Parathyroid adenoma (tissue), 2 donors: ENCODE results near the gene OSBPL2.

Source experiments
- H2AFZ ChIP-seq: fragments of 300-600 bp; sonication (generic); one replicate; pipeline ENCODE4 v1.7.0; 2017; ENCODE audit warnings: antibody characterized with exemption, mild to moderate bottlenecking
- H3K27ac ChIP-seq: fragments of 300-600 bp; sonication (generic); one replicate; pipeline ENCODE4 v1.7.0; 2017
- H3K27me3 ChIP-seq: fragments of 300-600 bp; sonication (generic); one replicate; pipeline ENCODE4 v1.7.0; 2017; ENCODE audit warnings: low read length; ENCODE audit not compliant: control insufficient read depth, insufficient read depth
- H3K36me3 ChIP-seq: fragments of 300-600 bp; sonication (generic); one replicate; pipeline ENCODE4 v1.7.0; 2017; ENCODE audit warnings: low read length; ENCODE audit not compliant: control insufficient read depth, insufficient read depth
- H3K4me1 ChIP-seq: fragments of 300-600 bp; sonication (generic); one replicate; pipeline ENCODE4 v1.7.0; 2017; ENCODE audit warnings: control low read depth
- H3K4me2 ChIP-seq: fragments of 300-600 bp; sonication (generic); one replicate; pipeline ENCODE4 v1.7.0; 2017; ENCODE audit warnings: low read length
- H3K4me3 ChIP-seq: fragments of 300-600 bp; sonication (generic); one replicate; pipeline ENCODE4 v1.7.0; 2017; ENCODE audit warnings: low read depth, low read length
- H3K79me2 ChIP-seq: fragments of 300-600 bp; sonication (generic); one replicate; pipeline ENCODE4 v1.7.0; 2017; ENCODE audit warnings: control low read depth
- H3K9ac ChIP-seq: fragments of 300-600 bp; sonication (generic); one replicate; pipeline ENCODE4 v1.7.0; 2017; ENCODE audit warnings: mild to moderate bottlenecking
- H3K9me3 ChIP-seq: fragments of 300-600 bp; sonication (generic); one replicate; pipeline ENCODE4 v1.7.0; 2017; ENCODE audit warnings: low read length; ENCODE audit not compliant: control insufficient read depth
- CTCF ChIP-seq: fragments of 300-600 bp; sonication (generic); IDR thresholded peaks from one replicate; pipeline ENCODE4 v1.7.0; 2017; ENCODE audit warnings: antibody characterized with exemption, mild to moderate bottlenecking
- donor health status: primary hyperparathyroidism.

The OSBPL2 gene

DNA sequence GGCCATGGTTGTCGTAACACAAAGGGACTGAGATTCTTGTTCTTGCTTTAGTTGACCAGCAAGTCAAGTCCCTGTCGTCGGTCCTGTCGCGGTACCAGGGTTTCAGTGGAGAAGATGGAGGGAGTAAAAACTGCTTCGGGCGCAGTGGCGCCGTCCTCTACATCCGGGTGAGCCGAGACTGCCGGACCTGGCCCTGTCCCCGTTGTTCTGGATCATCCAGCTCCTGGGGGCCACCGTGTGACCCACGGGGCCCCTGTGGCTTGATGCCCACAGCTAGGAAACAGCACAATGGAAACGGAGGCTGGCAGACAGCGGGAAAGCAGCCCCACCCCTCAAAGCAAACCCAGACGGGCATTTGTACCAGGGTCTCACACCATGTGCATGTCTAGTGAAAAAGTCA lies 40.5 kb upstream of the OSBPL2 start:
- Histone ChIP-seq H3K9ac (no peak overlapping the region), H3K79me2 (no peaks in the 10 kb centered on the region), H2AFZ (no peak overlapping the region), H3K36me3 (no peaks in the 10 kb centered on the region), H3K27me3 (no peaks in the 10 kb centered on the region), H3K27ac (no peak overlapping the region), H3K4me3 (no peak overlapping the region), H3K4me1 (no peaks in the 10 kb centered on the region), H3K9me3 (no peaks in the 10 kb centered on the region), H3K4me2 (no peak overlapping the region)
- TF ChIP-seq CTCF = no peak

DNA sequence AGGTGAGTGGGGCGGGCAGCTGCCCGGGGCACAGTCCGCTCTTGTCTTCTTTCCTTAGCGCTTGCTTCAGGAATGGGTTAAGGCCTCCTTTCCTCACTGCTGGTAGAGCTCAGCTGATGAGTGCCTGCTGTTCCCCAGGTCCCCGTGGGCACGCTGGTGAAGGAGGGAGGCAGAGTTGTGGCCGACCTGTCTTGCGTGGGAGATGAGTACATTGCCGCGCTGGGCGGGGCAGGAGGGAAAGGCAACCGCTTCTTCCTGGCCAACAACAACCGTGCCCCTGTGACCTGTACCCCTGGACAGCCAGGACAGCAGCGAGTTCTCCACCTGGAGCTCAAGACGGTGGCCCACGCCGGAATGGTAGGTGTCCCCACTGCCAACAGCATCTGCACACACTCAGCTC lies 39.8 kb upstream of the OSBPL2 start:
- Histone ChIP-seq H3K27me3 (no peaks in the 10 kb centered on the region), H3K4me1 (no peaks in the 10 kb centered on the region), H3K27ac (no peak overlapping the region), H3K79me2 (no peaks in the 10 kb centered on the region), H3K9me3 (no peaks in the 10 kb centered on the region), H3K4me3 (no peak overlapping the region), H3K9ac (no peak overlapping the region), H3K36me3 (no peaks in the 10 kb centered on the region), H3K4me2 (no peak overlapping the region), H2AFZ (no peak overlapping the region)
- no peak for TF ChIP-seq CTCF

DNA sequence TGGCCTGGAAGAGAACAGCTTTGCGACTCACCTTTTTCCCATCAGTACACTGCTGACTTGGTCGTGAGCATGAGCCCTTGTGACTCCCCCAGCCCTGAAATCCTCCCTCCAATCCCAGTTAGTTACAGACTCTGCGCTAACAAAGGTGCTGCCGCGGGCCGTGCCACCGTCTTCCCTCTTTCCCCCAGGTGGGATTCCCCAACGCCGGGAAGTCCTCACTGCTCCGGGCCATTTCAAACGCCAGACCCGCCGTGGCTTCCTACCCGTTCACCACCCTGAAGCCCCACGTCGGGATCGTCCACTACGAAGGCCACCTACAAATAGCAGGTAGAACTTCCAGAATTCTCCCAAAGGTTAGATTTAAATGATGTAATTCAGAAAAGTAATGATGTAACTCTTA lies 39.4 kb upstream of the OSBPL2 start:
- no peaks in the 10 kb centered on the region for H3K9me3 ChIP-seq
- TF ChIP-seq CTCF = no peak
- no peak overlapping the region for H3K4me2 ChIP-seq
- no peaks in the 10 kb centered on the region for H3K36me3 ChIP-seq
- no peaks in the 10 kb centered on the region for H3K4me1 ChIP-seq
- no peak overlapping the region for H2AFZ ChIP-seq
- no peak overlapping the region for H3K4me3 ChIP-seq
- no peaks in the 10 kb centered on the region for H3K79me2 ChIP-seq
- H3K27me3 ChIP-seq = no peaks in the 10 kb centered on the region
- H3K9ac ChIP-seq = no peak overlapping the region
- H3K27ac ChIP-seq = no peak overlapping the region

DNA sequence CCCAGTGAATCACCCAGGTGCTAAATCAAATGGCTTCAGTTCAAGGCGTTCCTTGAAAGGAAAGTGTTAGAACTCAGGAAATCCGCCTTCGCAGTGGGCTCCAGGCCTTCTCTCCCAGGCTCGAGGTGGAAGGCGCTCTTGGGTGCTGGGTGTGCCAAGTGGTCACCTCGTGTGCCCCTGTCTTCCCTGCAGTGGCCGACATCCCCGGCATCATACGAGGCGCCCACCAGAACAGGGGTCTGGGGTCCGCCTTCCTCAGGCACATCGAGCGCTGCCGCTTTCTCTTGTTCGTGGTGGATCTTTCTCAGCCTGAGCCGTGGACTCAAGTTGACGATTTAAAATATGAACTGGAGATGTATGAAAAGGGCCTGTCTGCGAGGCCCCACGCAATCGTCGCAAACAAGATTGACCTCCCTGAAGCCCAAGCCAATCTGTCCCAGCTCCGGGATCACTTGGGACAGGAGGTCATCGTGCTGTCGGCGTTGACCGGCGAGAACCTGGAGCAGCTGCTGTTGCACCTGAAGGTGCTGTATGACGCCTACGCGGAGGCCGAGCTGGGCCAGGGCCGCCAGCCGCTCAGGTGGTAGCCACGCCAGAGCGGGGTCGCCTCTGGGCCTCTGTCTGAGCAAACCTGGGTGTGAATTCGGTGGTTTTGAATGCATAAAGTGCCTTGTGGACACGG lies 37.7 kb upstream of the OSBPL2 start:
- no peak overlapping the region for H2AFZ ChIP-seq
- H3K27me3 ChIP-seq = no peaks in the 10 kb centered on the region
- H3K9me3 ChIP-seq = no peaks in the 10 kb centered on the region
- H3K4me3 ChIP-seq = no peak overlapping the region
- H3K9ac ChIP-seq = no peak overlapping the region
- H3K36me3 ChIP-seq = no peaks in the 10 kb centered on the region
- no peaks in the 10 kb centered on the region for H3K79me2 ChIP-seq
- H3K4me1 ChIP-seq = no peaks in the 10 kb centered on the region
- H3K4me2 ChIP-seq = no peak overlapping the region
- TF ChIP-seq CTCF = no peak
- H3K27ac ChIP-seq = no peak overlapping the region
